H1 (cell line): Measurements from ENCODE around the gene ZNF462. TPM values are rescaled to one million over a fixed set of nuclear protein-coding genes. Genes with fewer than 3 reads are reported as not detected.

ENCODE experiments used
- CTCF ChIA-PET: fragments of 300-600 bp; sonication (Branson Sonifier 250); formaldehyde crosslinking; loops from one replicate; lab custom pipeline; 2021; ENCODE audit not compliant: partially characterized antibody; lab: Charles Lee
- POLR2A ChIA-PET: fragments of 300-600 bp; sonication (Branson Sonifier 250); formaldehyde crosslinking; loops from one replicate; lab custom pipeline; 2021; ENCODE audit warnings: inconsistent platforms; ENCODE audit not compliant: partially characterized antibody; lab: Charles Lee
- DNase-seq, 2 experiments: peaks; one replicate each; pipeline versions ENCODE4 v3.0.0 to v3.0.0-alpha.2; 2010 to 2022; ENCODE audit warnings: low spot score in 2 of 2, low read depth in 1 of 2, mixed read lengths in 1 of 2
- FAIRE-seq: peaks from 2 replicates; lab custom pipeline; 2011; peaks lifted over from hg19 to GRCh38; lab: Jason Lieb, UNC
- H2AFZ ChIP-seq: 2 replicates; pipeline ENCODE4 v1.8.1; 2012; ENCODE audit warnings: low read length, inconsistent platforms
- H2AK5ac ChIP-seq: 2 replicates; pipeline ENCODE4 v1.6.1; 2013; ENCODE audit warnings: low read depth, low read length
- H2BK120ac ChIP-seq: replicated peaks from 2 replicates; pipeline ENCODE3; 2013; ENCODE audit warnings: low read depth, low read length, inconsistent platforms
- H2BK12ac ChIP-seq: 2 replicates; pipeline ENCODE4 v1.6.1; 2013; ENCODE audit warnings: low read depth, low read length
- H2BK15ac ChIP-seq: 2 replicates; pipeline ENCODE4 v1.6.1; 2013; ENCODE audit warnings: low read length
- H2BK20ac ChIP-seq: 2 replicates; pipeline ENCODE4 v1.6.1; 2013; ENCODE audit warnings: low read length
- H2BK5ac ChIP-seq: 2 replicates; pipeline ENCODE4 v1.6.1; 2013; ENCODE audit warnings: low read depth, low read length
- H3K14ac ChIP-seq: 2 replicates; pipeline ENCODE4 v1.6.1; 2013; ENCODE audit warnings: inconsistent platforms; ENCODE audit not compliant: insufficient read length
- H3K18ac ChIP-seq: 2 replicates; pipeline ENCODE4 v1.6.1; 2013; ENCODE audit warnings: low read length; ENCODE audit errors: extremely low read depth
- H3K23ac ChIP-seq: 2 replicates; pipeline ENCODE4 v1.6.1; 2013; ENCODE audit warnings: inconsistent platforms; ENCODE audit not compliant: insufficient read length
- H3K23me2 ChIP-seq: 2 replicates; pipeline ENCODE4 v1.6.1; 2013; ENCODE audit warnings: low read depth, low read length
- H3K27ac ChIP-seq: 2 replicates; pipeline ENCODE4 v1.6.1; 2011; ENCODE audit warnings: low read depth, low read length, inconsistent platforms
- H3K27me3 ChIP-seq, 4 experiments: replicated peaks in 1 of 4; 1 replicate in 1 of 4; 2 replicates in 3 of 4; pipeline versions ENCODE4 v1.6.1 to v1.8.1; 2011 to 2013; ENCODE audit warnings: low read length in 3 of 4, mild to moderate bottlenecking in 3 of 4, inconsistent platforms in 2 of 4, mixed read lengths in 2 of 4, moderate library complexity in 1 of 4; ENCODE audit not compliant: control insufficient read depth in 3 of 4, insufficient read depth in 3 of 4; ENCODE audit errors: extremely low read depth in 1 of 4
- H3K36me3 ChIP-seq, 4 experiments: 2 replicates each; pipeline versions ENCODE4 v1.6.1 to v1.8.1; 2011 to 2013; ENCODE audit warnings: mild to moderate bottlenecking in 4 of 4, low read length in 3 of 4, moderate library complexity in 2 of 4, control low read depth in 1 of 4, inconsistent platforms in 1 of 4; ENCODE audit not compliant: insufficient read depth in 4 of 4, control insufficient read depth in 2 of 4
- H3K4ac ChIP-seq: replicated peaks from 2 replicates; pipeline ENCODE3; 2013; ENCODE audit warnings: low read length, low read depth, mixed read lengths, inconsistent platforms; ENCODE audit not compliant: insufficient read length
- H3K4me1 ChIP-seq, 4 experiments: replicated peaks in 1 of 4; 1 replicate in 1 of 4; 2 replicates in 3 of 4; pipeline versions ENCODE4 v1.6.1 to v1.8.1; 2011 to 2013; ENCODE audit warnings: low read length in 3 of 4, inconsistent platforms in 2 of 4, mixed read lengths in 1 of 4; ENCODE audit not compliant: insufficient read depth in 4 of 4, control insufficient read depth in 3 of 4
- H3K4me2 ChIP-seq, 2 experiments: 2 replicates each; pipeline versions ENCODE4 v1.6.1 to v1.8.1; 2011 to 2013; ENCODE audit warnings: low read depth in 2 of 2, low read length in 2 of 2, control low read depth in 1 of 2, inconsistent platforms in 1 of 2, mild to moderate bottlenecking in 1 of 2; ENCODE audit not compliant: insufficient read depth in 1 of 2
- H3K4me3 ChIP-seq, 4 experiments: fragments of 200-600, 300-600 bp in 1 of 4; sonication (generic), shearing (Covaris generic), sonication (Bioruptor Twin) in 1 of 4; 2 replicates each; pipeline versions ENCODE4 v1.5.1 to v1.8.1; 2011 to 2016; ENCODE audit warnings: low read length in 4 of 4, low read depth in 3 of 4, control low read depth in 2 of 4, inconsistent platforms in 2 of 4, mild to moderate bottlenecking in 2 of 4, mixed read lengths in 1 of 4, moderate library complexity in 1 of 4; ENCODE audit not compliant: insufficient read depth in 2 of 4; ENCODE audit errors: extremely low read depth in 1 of 4
- H3K56ac ChIP-seq: replicated peaks from 2 replicates; pipeline ENCODE3; 2013; ENCODE audit warnings: low read depth, mild to moderate bottlenecking, mixed read lengths, low read length, inconsistent platforms; ENCODE audit not compliant: insufficient read length
- H3K79me1 ChIP-seq: 2 replicates; pipeline ENCODE4 v1.6.1; 2013; ENCODE audit warnings: low read depth, low read length, control low read depth
- H3K79me2 ChIP-seq, 2 experiments: 2 replicates each; pipeline versions ENCODE4 v1.6.1 to v1.8.1; 2012 to 2013; ENCODE audit warnings: low read length in 2 of 2, mild to moderate bottlenecking in 2 of 2, inconsistent platforms in 1 of 2; ENCODE audit not compliant: insufficient read depth in 2 of 2, control insufficient read depth in 1 of 2
- H3K9ac ChIP-seq, 4 experiments: replicated peaks in 1 of 4; 1 replicate in 1 of 4; 2 replicates in 3 of 4; pipeline versions ENCODE4 v1.6.1 to v1.8.1; 2011 to 2013; ENCODE audit warnings: low read depth in 3 of 4, low read length in 3 of 4, control low read depth in 2 of 4, mild to moderate bottlenecking in 2 of 4, moderate library complexity in 2 of 4, inconsistent platforms in 1 of 4; ENCODE audit errors: extremely low read depth in 1 of 4
- H3K9me3 ChIP-seq, 2 experiments: 2 replicates each; pipeline versions ENCODE4 v1.6.1 to v1.8.1; 2012 to 2013; ENCODE audit warnings: mild to moderate bottlenecking in 2 of 2, moderate library complexity in 2 of 2, control low read depth in 1 of 2, inconsistent platforms in 1 of 2, low read depth in 1 of 2, low read length in 1 of 2, mixed read lengths in 1 of 2; ENCODE audit not compliant: insufficient read depth in 2 of 2
- H4K20me1 ChIP-seq, 2 experiments: replicated peaks in 1 of 2; 2 replicates each; pipeline versions ENCODE3 to v1.8.1; 2011 to 2013; ENCODE audit warnings: inconsistent platforms in 2 of 2, low read length in 2 of 2, mild to moderate bottlenecking in 1 of 2; ENCODE audit not compliant: insufficient read depth in 2 of 2, control insufficient read depth in 1 of 2
- H4K5ac ChIP-seq: 2 replicates; pipeline ENCODE4 v1.6.1; 2013; ENCODE audit warnings: low read length, low read depth, mixed read lengths, inconsistent platforms; ENCODE audit not compliant: insufficient read length
- H4K8ac ChIP-seq: 2 replicates; pipeline ENCODE4 v1.8.0; 2013; ENCODE audit warnings: mild to moderate bottlenecking, moderate library complexity, low read length, inconsistent platforms; ENCODE audit not compliant: insufficient read depth; ENCODE audit errors: extremely low read depth
- H4K91ac ChIP-seq: replicated peaks from 2 replicates; pipeline ENCODE3; 2013; ENCODE audit warnings: low read length, mixed read lengths, inconsistent platforms; ENCODE audit not compliant: insufficient read length
- CBX8 ChIP-seq: fragments of 300-800, 300-1000 bp; sonication (generic); IDR thresholded peaks from 2 replicates; pipeline ENCODE4 v1.7.1; 2016; ENCODE audit warnings: low read depth, low read length, borderline replicate concordance
- MAFK ChIP-seq: IDR thresholded peaks from 2 replicates; pipeline ENCODE4 v1.6.1; 2012; ENCODE audit warnings: low read depth, mild to moderate bottlenecking, improper control_type of control experiment, low read length
- RBBP5 ChIP-seq: IDR thresholded peaks from 2 replicates; pipeline ENCODE4 v1.7.1; 2012; ENCODE audit warnings: low read depth, mild to moderate bottlenecking, inconsistent platforms, low read length, moderate library complexity, borderline replicate concordance
- SAP30 ChIP-seq: fragments of 300-600 bp; sonication (generic); IDR thresholded peaks from 2 replicates; pipeline ENCODE4 v1.7.1; 2012; ENCODE audit warnings: low read length, moderate library complexity, mild to moderate bottlenecking, inconsistent platforms; ENCODE audit not compliant: insufficient read depth, insufficient replicate concordance
- WGBS, 2 experiments: shearing (Covaris generic) in 1 of 2; methylation state at CpG; one replicate each; pipeline versions ENCODE4 v1.1.6 to v1.1.7; 2013 to 2015; ENCODE audit warnings: low lambda C conversion rate in 2 of 2, mixed read lengths in 2 of 2, inconsistent platforms in 1 of 2, low coverage in 1 of 2, missing lambda C conversion rate in 1 of 2; ENCODE audit not compliant: insufficient replicate concordance in 2 of 2, insufficient coverage in 1 of 2, insufficient read length in 1 of 2; ENCODE audit errors: extremely low coverage in 1 of 2, missing lambda C conversion rate in 1 of 2; 5-methylcytosine and 5-hydroxymethylcytosine counted together
- polyA plus RNA-seq, 7 experiments: library from polyadenylated mRNA; depleted of rRNA in 3 of 7; stranded (reverse) in 5 of 7; unstranded in 2 of 7; fragments of >200 nt in 5 of 7; fragments of 200-250 nt in 2 of 7; gene quantifications; 1 replicate in 5 of 7; 2 replicates in 1 of 7; 4 replicates in 1 of 7; pipeline versions ENCODE4 v1.2.1 to v1.2.3, GENCODE V29; 2011 to 2013; ENCODE audit warnings: missing spikeins in 2 of 7, mixed read lengths in 2 of 7
- total RNA-seq: library from RNA; stranded (reverse); fragmentation: NEBNext Ultra II Directional; extraction: Animal tissue kit (Norgen Biotek cat#: 25700); gene quantifications from 2 replicates; pipeline ENCODE4 v1.2.1, GENCODE V29; 2021

ZNF462 gene
- total and polyA plus RNA-seq, 2 of the 8 experiments (the other 6 are each of a cell fraction or from before 2014, with no cell fraction given), result 30.0 to 163 TPM

- POLR2A ChIA-PET, result no interaction called here
- Histone ChIP-seq H2BK20ac (no peak overlapping the region), H3K79me2 (no peaks in the 10 kb centered on the region), H4K20me1 (no peaks in the 10 kb centered on the region), H2BK5ac (no peak overlapping the region), H2BK12ac (no peak overlapping the region), H3K23ac (no peak overlapping the region), H3K4me1 (peaks cover 0 to 15% (median 6%) of the 10 kb centered on the region in 4 experiments), H3K14ac (no peak overlapping the region), H3K36me3 (no peaks in the 10 kb centered on the region; a peak in 1 of 8 replicates), H3K9ac (no peak overlapping the region), H2BK15ac (no peak overlapping the region), H4K5ac (no peak overlapping the region), H3K4ac (no peak overlapping the region), H3K56ac (no peak overlapping the region), H3K23me2 (no peaks in the 10 kb centered on the region), H3K4me2 (no peak overlapping the region), H2BK120ac (no peak overlapping the region), H3K27ac (no peak overlapping the region), H2AK5ac (no peak overlapping the region), H3K18ac (no peak overlapping the region), H3K27me3 (no peaks in the 10 kb centered on the region; a peak in 1 of 7 replicates), H2AFZ (no peak overlapping the region), H3K79me1 (no peaks in the 10 kb centered on the region), H4K91ac (no peak overlapping the region), H4K8ac (no peak overlapping the region), H3K9me3 (no peaks in the 10 kb centered on the region), H3K4me3 (no peak overlapping the region)
- CTCF ChIA-PET, result interaction anchor here (1.0 kb wide), 1 partner anchor 14 kb away, joined by 4 read pairs; no protein-coding TSS in a partner anchor
- FAIRE-seq (no peak), DNase-seq (no peak)
- 92% methylated on average over 2 of the region's 2 CpGs; no CpG with 5 or more reads in 1 of the 2 experiments for WGBS, 2 experiments
- TF ChIP-seq CBX8, result no peak
- TF ChIP-seq MAFK, result no peak
- no peak for TF ChIP-seq RBBP5
- no peak for TF ChIP-seq SAP30
Observed at GRCh38 chr9:107054146-107054545, 191.2 kb downstream of the ZNF462 start.
